DMS114 treated with DMSO at 0.1 percent for 48 hours (cell line): Measurements from ENCODE around the gene KLHL26.
A peak's percentile ranks its signal among the peaks of the same experiment; 100 is the strongest.

Experiments used
- DNase-seq: peaks from one replicate; lab custom pipeline; 2025; ENCODE audit not compliant: unreplicated experiment; lab: John Stamatoyannopoulos, UW

The KLHL26 gene

GRCh38 chr19:18612772-18613588 lies 23.8 kb upstream of the KLHL26 start, which contains the start of gene TMEM59L:
TSS of gene TMEM59L (plus strand) at chr19:18612870. CDS start at chr19:18612959, 89 bp downstream.
- no peak for DNase-seq

DNA sequence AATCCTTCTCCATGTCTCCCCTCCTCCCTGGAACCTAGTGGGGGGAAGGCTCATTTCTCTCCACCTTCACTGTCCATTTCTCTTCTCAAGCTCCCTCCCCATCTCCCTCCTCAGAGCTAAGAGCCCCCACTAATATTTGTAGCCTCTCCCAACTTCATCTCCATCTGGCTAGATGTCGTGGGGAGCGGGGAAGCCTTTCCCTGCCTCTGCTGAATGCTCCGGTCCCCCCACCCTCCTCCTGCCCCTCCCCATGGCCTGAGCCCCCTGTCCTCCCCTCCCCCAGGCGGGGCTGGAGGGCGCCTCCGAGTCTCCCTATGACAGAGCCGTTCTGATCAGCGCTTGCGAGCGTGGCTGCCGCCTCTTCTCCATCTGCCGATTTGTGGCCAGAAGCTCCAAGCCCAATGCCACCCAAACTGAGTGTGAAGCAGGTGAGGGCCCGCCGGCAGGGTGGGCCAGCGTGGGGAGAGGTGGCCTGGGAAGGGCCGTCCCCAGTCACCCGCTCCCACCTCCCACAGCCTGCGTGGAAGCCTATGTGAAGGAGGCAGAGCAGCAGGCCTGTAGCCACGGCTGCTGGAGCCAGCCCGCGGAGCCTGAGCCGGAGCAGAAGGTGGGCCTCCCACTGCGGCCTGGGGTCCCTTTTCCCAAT lies 23.1 kb upstream of the KLHL26 start:
- no peak for DNase-seq

- DNase-seq, result no peak
These were observed 20.8 kb upstream of the KLHL26 start for GRCh38 chr19:18616023-18616422.

DNA sequence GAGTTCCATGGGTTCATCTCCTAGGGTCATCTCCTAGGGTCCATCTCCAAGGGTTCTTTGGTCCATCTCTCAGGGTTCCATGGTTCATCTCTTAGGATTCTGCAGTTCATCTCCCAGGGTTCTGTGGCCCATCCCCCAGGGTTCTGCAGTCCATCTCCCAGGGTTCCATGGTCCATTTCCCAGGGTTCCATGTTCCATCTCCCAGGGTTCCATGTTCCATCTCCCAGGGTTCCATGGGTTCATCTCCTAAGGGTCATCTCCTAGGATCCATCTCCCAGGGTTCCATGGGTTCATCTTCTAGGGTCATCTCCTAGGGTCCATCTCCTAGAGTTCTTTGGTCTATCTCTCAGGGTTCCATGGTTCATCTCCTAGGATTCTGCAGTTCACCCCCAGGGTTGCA lies 19.3 kb upstream of the KLHL26 start:
- DNase-seq, result no peak

GRCh38 chr19:18618236-18618635 lies 18.6 kb upstream of the KLHL26 start:
- DNase-seq, result no peak

- DNase-seq, result no peak
These were observed 16.5 kb upstream of the KLHL26 start for GRCh38 chr19:18620311-18620710.

DNA sequence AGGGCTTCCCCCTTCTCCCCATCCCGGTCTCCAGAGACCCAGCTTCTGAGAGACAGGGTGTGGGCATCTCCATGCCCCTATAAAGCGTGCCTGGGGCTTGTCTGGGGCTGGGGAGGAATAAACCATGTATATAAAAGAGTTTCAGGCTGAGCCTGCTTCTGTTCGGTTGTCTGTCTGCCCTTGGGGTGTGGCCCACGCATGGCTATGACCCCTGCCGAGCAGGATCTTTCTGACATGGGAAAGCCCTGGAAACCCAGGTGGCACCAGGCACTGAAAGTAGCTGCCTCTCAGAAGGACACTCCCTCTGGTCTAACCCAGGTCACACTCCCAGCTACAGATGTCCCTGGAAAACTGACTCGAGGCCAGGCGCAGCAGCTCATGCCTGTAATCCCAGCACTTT lies 15.9 kb upstream of the KLHL26 start:
- no peak for DNase-seq

- no peak for DNase-seq
These were observed 9.9 kb upstream of the KLHL26 start for GRCh38 chr19:18626906-18627305.

DNA sequence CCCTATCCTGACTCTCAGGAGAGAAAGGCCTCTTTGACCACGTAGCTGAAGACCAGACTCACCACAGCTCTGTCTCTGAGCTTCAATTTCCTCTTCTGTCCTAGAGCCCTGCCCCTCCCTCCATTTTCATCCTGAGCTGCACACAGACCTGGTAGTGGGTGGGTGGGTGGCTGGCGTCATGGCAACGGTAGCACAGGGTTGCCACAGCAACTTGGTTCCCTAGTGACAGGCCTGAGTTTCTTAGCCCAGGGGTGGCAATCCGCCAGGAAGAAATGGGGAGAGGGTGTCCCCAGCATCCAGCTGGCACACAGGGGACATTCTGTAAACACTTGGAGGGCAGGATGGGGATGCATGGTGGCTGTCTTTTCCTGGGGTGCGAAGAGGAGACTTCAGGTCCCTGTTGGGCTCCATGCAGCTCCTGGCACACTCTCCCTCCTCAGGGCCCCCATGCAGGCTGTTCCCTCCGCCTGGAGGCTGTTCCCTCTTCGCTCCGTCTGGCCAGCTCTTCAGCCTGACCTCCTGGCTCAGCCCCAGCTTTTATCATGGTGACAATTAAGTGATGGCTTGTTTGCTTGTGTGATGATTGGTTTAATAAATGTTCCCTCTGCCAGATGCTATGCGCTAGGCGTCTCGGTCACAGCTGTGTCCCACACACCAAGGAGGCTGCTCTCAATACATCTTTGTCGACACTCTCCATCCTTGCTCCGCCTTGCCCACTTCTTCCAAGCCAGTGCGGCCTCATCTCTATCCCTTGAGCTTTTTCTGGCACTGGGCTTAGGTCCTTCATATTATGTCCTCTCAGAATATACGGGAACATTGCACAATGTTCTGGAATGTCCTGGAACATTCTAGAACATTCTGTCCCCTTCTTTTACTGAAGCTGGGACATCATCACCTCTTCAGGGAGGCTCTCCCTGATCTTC lies 7.4 kb upstream of the KLHL26 start:
- no peak for DNase-seq

- DNase-seq, result no peak
These were observed 3.5 kb upstream of the KLHL26 start for GRCh38 chr19:18633321-18633720.

GRCh38 chr19:18634612-18635297 lies 2.1 kb upstream of the KLHL26 start:
- no peak for DNase-seq

DNA sequence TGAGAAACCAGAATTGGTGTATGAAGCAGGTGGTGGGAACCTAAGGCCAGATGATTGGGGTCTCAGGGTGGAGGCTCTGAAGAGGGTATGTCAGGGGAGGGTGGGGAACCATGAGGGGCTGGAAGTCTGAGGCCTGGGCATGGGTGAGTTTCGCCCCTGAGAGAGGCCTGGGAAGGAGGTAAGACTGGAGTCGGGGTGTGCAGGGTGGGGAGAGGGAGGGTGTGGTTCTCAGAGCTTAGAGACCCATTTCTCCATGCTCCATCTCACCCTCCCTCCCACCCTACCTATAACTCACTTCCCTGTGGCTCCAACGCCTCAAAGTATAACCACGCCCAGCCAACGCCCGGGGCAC lies 1.0 kb upstream of the KLHL26 start:
- no peak for DNase-seq

DNA sequence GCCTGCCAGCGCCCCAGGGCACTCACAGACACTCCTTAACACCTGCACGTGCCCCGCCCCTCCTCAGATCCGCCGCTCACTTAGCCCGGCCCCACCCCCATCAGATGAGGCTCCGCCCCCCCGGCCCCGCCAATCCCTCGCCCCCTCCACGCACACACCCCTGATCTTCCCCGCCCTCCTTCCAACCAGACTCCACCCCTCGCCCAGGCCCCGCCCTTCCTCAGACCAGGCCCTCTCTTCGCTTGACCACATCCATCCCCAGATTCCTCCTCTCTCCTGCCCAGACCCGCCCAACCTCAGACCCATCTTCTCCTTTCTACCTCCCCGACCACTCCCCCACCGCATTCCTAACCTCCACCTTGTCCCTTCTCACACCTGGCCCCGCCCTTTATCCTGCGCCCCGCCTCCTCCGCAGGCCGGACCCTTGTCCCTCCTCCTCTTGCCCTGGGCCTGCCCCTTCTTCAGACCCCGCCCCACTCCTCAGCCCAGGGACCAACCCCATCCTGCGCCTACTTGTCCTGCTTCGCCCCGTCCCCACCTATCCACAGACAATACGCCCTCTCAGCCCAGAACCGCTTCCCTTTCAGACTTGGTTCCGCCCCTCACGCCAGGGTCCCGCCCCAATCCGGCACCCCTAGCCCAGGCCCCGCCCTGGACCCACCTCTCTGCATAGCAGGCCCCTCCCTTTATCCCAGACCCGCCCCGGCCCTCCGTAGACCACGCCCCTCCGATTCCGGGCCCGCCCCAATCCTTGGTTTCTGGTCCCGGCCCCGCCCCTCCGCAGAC lies 452 bp upstream of the KLHL26 start:
- DNase-seq, result peak; percentile 91

GRCh38 chr19:18637673-18638630 lies 1.1 kb downstream of the KLHL26 start:
- DNase-seq, result no peak

GRCh38 chr19:18639706-18640243 lies 2.9 kb downstream of the KLHL26 start:
- DNase-seq, result no peak

GRCh38 chr19:18644196-18645034 lies 7.6 kb downstream of the KLHL26 start:
- no peak for DNase-seq

- DNase-seq, result no peak
These were observed 8.2 kb downstream of the KLHL26 start for GRCh38 chr19:18645035-18645511.
